ENCODE data around the gene CLSTN2. TPM values are rescaled to one million over a fixed set of nuclear protein-coding genes. Genes with fewer than 3 reads are reported as not detected.

Gene CLSTN2
- total and polyA plus RNA-seq, 2 of the 13 experiments (the other 11 are each of a cell fraction or from before 2014, with no cell fraction given): not detected

DNA sequence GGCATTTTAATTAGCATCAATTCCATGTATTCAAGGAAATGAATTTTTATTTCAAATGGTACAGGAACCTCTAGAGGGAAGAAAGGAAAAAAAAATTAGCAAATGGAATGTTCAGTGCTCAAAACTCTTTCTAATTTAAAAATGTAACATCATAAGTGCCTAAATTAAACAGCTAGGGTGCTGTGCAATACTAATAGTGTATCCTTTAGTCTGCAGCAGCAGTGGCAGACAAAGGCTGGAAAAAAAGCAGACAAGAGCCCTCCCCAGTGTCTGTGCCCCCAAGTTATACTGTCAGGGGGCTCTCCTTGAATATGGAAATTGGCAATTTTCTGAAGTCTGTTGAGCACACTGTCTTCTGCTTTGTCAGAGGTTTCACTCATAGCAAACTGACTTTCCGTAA, 159.5 kb downstream of the CLSTN2 start:
- H3K4me1 ChIP-seq (ENCODE audit: insufficient read depth, low read length): no peaks in the 10 kb centered on the region
- BruUV-seq (replicated peaks): no TSS peak
- ATAC-seq (no peak), DNase-seq (ENCODE audit: low spot score) (no peak), FAIRE-seq (no peak)
- H2AFZ ChIP-seq (ENCODE audit: low read length): no peak overlapping the region
- no peaks in the 10 kb centered on the region for H3K9me3 ChIP-seq (ENCODE audit: low read length)
- H4K20me1 ChIP-seq (ENCODE audit: insufficient read depth, low read length): no peaks in the 10 kb centered on the region
- intact Hi-C loops (cut with micrococcal nuclease; ENCODE audit: unreplicated experiment): no loop called here
- TF ChIP-seq ZNF841 (CRISPR knock-in tag; IDR thresholded peaks at IDR 0.05; ENCODE audit: borderline replicate concordance) (no peak), ZFP62 (CRISPR knock-in tag; IDR thresholded peaks at IDR 0.05) (no peak), ZNF235 (CRISPR knock-in tag; IDR thresholded peaks at IDR 0.05; ENCODE audit: borderline replicate concordance) (no peak), ZNF33A (CRISPR knock-in tag; IDR thresholded peaks at IDR 0.05; ENCODE audit: borderline replicate concordance) (no peak), ZBTB20 (CRISPR knock-in tag; IDR thresholded peaks at IDR 0.05; ENCODE audit: borderline replicate concordance, low read depth) (no peak), SMC3 (IDR thresholded peaks at IDR 0.05; ENCODE audit: low read length) (no peak), FOXP1 (IDR thresholded peaks at IDR 0.05) (no peak), FOXP1 (CRISPR knock-in tag; IDR thresholded peaks at IDR 0.05) (no peak), ZFP1 (CRISPR knock-in tag; IDR thresholded peaks at IDR 0.05) (no peak), KAT8 (CRISPR knock-in tag; IDR thresholded peaks at IDR 0.05) (no peak), MLLT10 (CRISPR knock-in tag; IDR thresholded peaks at IDR 0.05) (no peak), ZNF264 (CRISPR knock-in tag; IDR thresholded peaks at IDR 0.05) (no peak), ZNF567 (CRISPR knock-in tag; IDR thresholded peaks at IDR 0.05; ENCODE audit: borderline replicate concordance) (no peak), CHCHD3 (CRISPR knock-in tag; IDR thresholded peaks at IDR 0.05) (no peak)
- TF ChIP-seq, protein P1, sequence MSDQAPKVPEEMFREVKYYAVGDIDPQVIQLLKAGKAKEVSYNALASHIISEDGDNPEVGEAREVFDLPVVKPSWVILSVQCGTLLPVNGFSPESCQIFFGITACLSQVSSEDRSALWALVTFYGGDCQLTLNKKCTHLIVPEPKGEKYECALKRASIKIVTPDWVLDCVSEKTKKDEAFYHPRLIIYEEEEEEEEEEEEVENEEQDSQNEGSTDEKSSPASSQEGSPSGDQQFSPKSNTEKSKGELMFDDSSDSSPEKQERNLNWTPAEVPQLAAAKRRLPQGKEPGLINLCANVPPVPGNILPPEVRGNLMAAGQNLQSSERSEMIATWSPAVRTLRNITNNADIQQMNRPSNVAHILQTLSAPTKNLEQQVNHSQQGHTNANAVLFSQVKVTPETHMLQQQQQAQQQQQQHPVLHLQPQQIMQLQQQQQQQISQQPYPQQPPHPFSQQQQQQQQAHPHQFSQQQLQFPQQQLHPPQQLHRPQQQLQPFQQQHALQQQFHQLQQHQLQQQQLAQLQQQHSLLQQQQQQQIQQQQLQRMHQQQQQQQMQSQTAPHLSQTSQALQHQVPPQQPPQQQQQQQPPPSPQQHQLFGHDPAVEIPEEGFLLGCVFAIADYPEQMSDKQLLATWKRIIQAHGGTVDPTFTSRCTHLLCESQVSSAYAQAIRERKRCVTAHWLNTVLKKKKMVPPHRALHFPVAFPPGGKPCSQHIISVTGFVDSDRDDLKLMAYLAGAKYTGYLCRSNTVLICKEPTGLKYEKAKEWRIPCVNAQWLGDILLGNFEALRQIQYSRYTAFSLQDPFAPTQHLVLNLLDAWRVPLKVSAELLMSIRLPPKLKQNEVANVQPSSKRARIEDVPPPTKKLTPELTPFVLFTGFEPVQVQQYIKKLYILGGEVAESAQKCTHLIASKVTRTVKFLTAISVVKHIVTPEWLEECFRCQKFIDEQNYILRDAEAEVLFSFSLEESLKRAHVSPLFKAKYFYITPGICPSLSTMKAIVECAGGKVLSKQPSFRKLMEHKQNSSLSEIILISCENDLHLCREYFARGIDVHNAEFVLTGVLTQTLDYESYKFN (CRISPR knock-in tag; conservative IDR thresholded peaks at IDR 0.05): no peak
- TF ChIP-seq, protein P2, sequence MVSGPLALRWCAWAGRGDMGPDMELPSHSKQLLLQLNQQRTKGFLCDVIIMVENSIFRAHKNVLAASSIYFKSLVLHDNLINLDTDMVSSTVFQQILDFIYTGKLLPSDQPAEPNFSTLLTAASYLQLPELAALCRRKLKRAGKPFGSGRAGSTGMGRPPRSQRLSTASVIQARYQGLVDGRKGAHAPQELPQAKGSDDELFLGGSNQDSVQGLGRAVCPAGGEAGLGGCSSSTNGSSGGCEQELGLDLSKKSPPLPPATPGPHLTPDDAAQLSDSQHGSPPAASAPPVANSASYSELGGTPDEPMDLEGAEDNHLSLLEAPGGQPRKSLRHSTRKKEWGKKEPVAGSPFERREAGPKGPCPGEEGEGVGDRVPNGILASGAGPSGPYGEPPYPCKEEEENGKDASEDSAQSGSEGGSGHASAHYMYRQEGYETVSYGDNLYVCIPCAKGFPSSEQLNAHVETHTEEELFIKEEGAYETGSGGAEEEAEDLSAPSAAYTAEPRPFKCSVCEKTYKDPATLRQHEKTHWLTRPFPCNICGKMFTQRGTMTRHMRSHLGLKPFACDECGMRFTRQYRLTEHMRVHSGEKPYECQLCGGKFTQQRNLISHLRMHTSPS (CRISPR knock-in tag; IDR thresholded peaks at IDR 0.05; ENCODE audit: low read depth): no peak
- no peak overlapping the region for H3K27ac ChIP-seq (ENCODE audit: extremely low read length, insufficient read depth, low read length)
- WGBS (ENCODE audit: low lambda C conversion rate): 0% methylated on average over 1 of the region's 1 CpG
- ChIA-PET CTCF (ENCODE audit: low intra/inter-chr PET ratio, low total read pairs) (no interaction called here), POLR2A (no interaction called here)
- in situ Hi-C loops (cut with HindIII; ENCODE audit: extremely low pct_ligation_motif_present, low pct_unique_long_range_greater_than_20kb): no loop called here
- H3K9ac ChIP-seq (ENCODE audit: insufficient read depth, low read depth, low read length): no peak overlapping the region
- no peak overlapping the region for H3K4me3 ChIP-seq (replicated peaks in 1 of 3; ENCODE audit: insufficient read depth in 1 of 3, low read depth in 2 of 3, low read length in 3 of 3)
- no peaks in the 10 kb centered on the region for H3K79me2 ChIP-seq (ENCODE audit: insufficient read depth, low read length)
- H3K27me3 ChIP-seq (ENCODE audit: control insufficient read depth in 1 of 2, insufficient read depth in 2 of 2, low read length in 2 of 2): no peaks in the 10 kb centered on the region; a peak in 1 of 5 replicates
- H3K4me2 ChIP-seq (ENCODE audit: low read depth, low read length): no peak overlapping the region
- H3K36me3 ChIP-seq (replicated peaks in 1 of 2; ENCODE audit: control insufficient read depth in 1 of 2, insufficient read depth in 2 of 2, low read length in 2 of 2): no peaks in the 10 kb centered on the region
